NB4 (cell line): Measurements from ENCODE around the gene GAPDHS.

Experiments used
- CTCF ChIP-seq: IDR thresholded peaks from one replicate; pipeline ENCODE4 v1.5.1; 2012; ENCODE audit warnings: low read depth, low read length
- MAX ChIP-seq: IDR thresholded peaks from 2 replicates; pipeline ENCODE4 v1.6.1; 2011; ENCODE audit warnings: low read depth, low read length
- POLR2A ChIP-seq: IDR thresholded peaks from 2 replicates; pipeline ENCODE4 v1.6.1; 2011; ENCODE audit warnings: mild to moderate bottlenecking; ENCODE audit not compliant: insufficient read length; ENCODE audit errors: extremely low read depth

- TF ChIP-seq POLR2A (no peak), CTCF (no peak), MAX (no peak)
Measured at GRCh38 chr19:35556025-35556590, 22.9 kb downstream of the GAPDHS start.
